NCI-H748 (cell line): ENCODE results near the gene COL20A1.

Source experiments
- DNase-seq: peaks from one replicate; lab custom pipeline; 2025; ENCODE audit not compliant: unreplicated experiment; lab: John Stamatoyannopoulos, UW

Gene COL20A1

DNA sequence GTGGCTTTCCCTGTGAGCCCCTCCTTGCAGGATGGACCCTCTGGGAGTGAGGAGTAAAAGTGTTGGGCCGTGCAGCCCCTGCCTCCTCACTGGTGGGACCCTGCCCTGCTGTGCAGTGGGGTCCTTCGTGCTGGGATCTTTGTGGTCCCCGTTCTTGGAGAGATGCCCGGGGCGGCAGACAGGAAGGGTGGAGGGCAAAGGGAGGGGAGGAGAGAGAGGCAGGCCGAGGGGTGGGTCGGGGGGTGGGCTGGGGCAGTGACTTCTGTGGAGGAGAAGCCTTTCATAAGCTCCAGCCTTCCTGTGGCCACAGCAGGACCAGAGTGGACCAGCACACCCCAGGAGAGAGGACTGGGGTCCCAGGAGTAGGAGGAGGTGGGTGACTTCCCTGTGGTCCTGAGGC is at the start of gene COL20A1:
TSS of gene COL20A1 (plus strand) at position 283 of the 400 bp plus-strand sequence. CDS start 1,922 bp downstream, outside the sequence.
- DNase-seq = no peak

DNA sequence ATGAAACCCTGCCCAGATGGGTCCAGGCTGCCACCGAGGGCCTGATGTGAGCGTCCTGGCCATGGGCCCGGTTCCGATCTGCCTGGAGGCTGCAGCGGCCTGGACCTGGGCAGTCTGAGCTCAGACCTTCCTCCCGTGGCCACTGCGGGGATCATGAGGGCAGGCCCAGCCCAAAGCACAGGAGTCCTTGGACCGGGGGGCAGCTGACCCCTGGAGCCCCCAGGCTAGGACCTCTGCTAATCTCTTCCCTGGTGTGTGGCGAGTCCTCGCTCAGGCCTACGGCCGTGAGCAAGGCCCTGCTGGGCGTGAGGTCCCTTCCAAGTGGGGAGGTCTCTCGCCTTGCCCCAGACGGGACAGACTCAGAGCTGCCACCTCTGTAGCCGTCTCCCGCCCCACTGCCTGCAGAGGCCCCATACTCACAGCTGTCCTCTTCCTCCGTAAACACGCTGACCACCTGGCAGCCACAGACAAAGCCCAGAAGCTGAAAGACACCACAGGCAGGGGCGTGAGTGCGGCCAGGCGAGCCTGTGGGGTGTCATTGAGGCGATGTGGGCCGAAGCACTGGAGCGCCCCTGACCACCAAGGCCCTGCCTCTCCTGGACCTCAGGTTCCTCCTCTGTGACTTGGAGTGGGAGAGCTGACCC is 49.3 kb upstream of the COL20A1 start:
- DNase-seq = no peak

DNA sequence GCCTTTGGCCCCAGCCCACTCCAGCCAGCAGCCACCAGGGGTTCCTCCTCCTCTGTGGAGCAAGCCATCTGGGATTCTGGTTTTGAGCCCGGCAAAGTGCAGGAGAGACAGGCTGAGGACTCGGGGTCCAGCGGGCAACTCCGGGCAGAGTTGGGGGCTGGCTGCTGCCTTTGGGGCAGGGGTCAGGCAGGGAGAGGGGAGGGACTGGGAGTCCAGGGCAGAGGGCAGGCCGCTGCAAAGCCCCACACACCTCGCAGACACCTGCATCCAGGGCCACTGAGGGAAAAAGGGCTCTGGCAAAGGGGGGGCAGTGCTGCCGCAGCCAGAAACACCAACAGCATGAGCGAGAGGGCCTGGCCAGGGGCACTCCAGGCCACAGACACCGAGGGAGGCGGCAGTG is 48.5 kb upstream of the COL20A1 start:
- DNase-seq = no peak

DNA sequence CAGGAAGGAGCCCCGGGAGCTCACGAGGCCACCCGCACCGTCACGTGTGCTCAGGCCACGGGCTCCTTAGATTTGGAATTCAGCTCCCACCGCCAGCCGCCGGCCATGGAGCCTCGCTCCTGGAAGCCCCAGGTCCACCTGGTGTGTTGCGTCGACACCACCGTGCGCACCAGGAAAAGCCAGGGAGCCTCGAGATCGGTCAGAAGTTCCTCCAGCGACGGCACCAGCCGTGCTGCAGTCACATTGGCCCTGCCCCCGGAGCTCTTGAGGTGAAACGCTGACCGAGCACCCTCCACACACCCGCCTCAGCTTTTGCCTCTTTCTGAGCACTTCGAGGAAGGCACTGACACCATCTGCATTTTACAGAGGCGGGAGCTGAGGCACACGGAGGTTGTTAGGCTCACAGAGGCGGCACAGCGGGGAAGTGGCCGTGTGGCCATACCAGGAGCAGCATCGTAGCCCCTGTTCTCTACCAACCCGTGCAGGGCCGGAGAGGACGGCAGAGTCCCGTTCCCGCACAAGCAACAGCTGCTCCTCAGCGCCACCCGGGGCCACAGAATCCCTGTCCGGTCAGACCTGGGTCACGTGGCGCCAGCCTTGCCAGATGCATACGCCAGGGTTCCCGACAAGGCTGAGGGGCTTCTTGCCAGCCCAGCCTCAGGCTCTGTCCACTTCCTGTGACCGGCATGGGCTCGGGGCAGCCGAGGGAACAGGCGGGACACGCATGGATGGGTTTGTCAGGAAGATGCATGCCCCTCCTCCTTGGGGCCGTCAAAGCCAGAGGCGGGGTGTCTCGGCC is 46.3 kb upstream of the COL20A1 start:
- no peak for DNase-seq

GRCh38 chr20:63247671-63248228 is 45.2 kb upstream of the COL20A1 start:
- no peak for DNase-seq

- DNase-seq = no peak
These were observed 44.0 kb upstream of the COL20A1 start for GRCh38 chr20:63248835-63249591.

DNA sequence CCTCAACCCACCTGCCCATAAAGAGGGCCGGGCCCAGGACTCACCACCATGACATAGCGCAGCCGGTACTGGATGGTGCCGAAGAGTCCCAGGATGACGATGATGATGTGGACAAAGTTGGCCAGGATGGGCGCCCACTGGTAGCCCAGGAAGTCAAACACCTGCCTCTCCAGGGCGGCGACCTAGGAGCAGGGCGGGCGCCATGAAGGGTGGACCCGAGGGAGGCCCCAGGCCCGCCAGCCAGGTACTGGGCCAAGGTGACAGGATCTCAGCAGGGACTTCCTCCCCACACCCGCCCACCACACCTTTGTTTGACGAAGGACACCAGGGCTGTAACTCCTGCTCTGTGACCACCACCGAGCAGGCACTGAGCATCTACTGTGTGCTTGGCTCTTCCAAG is 43.1 kb upstream of the COL20A1 start:
- no peak for DNase-seq

- DNase-seq = peak; percentile 16
These were observed 41.6 kb upstream of the COL20A1 start for GRCh38 chr20:63251350-63251749.

- no peak for DNase-seq
These were observed 40.7 kb upstream of the COL20A1 start for GRCh38 chr20:63252284-63252711.

DNA sequence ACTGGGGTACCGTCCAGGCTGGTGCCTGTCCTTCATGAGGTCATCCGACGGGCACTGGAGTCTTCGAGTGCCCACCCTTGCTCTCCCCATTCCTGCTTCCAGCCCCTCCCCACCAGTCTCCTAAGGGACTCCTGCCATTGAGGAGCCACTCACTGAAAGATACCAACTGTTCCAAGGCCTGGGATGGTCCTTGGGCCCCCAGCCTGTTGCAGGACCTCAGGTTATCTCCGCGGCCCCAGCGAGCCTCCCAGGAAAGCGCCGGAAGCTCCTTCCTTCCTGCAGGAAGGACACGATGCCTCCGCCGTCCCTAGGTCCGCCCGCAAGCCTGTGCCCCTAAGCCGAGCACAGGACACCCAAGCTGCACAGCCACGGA is 39.9 kb upstream of the COL20A1 start:
- DNase-seq = no peak

DNA sequence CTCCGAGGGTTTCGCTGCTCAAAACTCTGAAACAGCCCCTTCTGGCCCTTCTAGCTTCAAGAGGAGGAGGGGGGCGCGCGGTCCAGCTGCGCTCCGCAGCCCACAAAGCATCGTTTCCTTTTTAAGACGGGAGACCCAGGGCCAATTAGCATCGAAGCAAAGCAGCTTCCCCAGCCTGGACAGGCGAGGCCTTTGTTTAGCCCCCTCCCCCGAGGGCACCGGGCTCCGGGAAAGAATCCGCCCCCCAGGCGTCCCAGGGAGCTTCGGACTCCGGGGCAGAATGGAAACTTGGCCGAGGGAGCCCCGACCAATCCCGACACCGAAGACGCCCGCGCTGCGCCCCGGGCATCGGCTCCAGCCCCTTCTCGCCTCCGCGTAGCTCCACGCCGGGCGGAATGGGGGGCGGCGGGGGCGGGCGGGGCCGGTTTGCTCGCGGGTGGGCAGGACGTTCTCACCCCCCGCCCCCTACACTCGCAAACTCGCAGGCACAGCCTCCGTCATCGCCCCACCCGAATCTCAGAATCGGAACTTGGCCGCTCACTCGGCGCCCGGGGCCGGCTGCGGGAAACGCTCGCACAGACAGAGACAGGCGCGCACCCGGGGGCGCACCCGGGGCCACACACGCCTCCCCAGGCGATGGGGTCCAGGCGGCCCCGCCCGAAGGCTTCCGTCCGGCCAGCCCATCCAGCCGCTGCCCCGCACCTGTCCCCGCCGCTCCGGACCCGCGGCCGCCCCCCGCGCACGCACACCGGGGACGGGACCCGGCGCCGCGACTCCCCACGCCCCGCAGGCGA is 39.4 kb upstream of the COL20A1 start:
- peak; percentile 8 for DNase-seq

DNA sequence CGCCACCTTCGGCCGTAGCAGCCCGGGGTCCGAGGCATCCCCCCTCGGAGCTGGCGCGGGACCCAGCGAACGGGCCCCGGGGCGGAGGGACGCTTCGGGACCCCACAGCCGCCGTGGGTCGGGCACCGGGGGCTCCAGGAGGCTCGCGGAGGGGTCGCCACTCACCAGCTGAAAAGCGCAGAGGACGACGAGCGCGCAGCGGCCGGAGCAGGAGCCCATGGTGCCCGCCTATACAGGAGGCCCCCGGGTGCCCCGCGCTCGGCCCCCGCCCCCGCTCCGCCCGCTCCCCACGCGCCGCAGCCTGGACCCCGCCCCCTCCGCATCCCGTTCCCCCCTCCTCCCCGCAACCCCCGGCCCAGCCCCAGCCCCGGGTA is 38.8 kb upstream of the COL20A1 start, which contains the start of gene NKAIN4:
TSS of gene NKAIN4 (minus strand) at position 232 of the 374 bp plus-strand sequence. CDS start at position 219, 13 bp downstream.
- DNase-seq = peak; percentile 25

DNA sequence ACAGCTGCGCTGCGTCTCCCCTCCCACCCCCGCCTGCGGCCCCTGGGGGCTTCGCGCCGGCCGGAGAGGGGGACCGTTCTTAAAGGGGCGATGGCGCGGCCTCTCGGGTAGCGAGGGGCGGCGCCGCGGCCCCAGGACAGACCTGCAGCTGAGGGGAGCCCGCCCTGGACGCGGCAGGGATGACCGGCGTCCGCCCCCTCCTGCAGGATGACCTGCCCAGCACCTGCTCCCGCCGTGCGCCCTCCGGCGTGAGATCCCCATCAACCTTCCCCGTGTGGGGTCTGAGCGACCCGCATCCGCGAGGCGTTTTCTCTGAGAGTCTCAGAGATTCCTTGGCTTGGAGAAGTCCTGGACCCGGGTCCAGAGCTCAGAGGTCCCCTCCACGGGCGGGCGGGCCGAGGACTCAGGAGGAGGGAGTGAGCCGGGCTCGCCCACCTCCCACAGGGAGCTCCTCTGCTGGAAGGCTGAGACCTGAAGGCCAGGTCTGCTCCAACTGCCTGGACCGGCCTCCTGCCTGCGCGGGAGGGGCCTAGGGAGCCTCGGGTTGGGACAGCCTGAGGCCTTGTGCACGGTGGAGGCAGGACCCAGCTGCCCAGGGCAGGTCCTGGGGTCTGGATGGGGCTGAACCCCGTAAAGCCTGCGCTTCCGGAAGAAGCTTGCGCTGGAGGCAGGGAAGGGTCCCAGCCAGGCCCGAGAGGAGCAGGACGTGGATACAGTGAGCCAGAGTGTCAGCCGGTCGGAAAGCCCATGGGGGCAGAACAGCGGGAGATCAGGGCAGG is 38.2 kb upstream of the COL20A1 start:
- peak; percentile 36 for DNase-seq

GRCh38 chr20:63255931-63256704 is 36.9 kb upstream of the COL20A1 start:
- DNase-seq = no peak

GRCh38 chr20:63256954-63257353 is 36.0 kb upstream of the COL20A1 start:
- DNase-seq = no peak

DNA sequence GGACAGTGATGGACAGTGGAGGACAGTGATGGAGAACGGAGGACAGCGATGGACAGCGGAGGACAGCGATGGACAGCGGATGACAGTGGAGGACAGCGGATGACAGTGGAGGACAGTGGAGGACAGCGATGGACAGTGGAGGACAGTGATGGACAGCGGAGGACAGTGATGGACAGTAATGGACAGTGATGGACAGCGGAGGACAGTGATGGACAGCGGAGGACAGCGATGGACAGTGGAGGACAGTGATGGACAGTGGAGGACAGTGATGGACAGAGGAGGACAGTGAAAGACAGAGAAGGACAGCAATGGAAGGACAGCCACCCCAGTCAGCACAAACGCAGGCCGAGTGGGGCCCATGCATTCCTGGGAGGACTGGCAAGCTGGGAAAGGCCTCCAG is 35.4 kb upstream of the COL20A1 start:
- no peak for DNase-seq

DNA sequence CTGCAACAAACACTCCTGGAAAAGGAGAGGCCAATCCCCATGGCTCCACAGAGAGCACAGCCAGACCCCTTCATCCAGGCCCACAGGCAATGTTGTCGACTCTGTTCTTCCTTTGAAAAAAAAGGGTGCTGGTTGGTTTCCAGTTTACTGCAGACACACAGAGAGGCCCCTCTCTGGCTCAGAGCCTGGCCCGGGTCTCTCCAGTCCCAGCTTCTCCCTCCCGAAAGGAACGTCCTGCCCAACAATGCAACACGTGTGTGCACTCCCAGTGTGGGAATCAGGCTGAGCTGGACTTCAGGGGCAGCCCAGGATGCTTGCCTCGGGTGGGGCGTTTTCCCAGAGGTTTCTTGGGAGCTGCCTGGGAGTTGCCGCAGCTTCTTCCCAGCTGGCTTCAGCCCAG is 34.2 kb upstream of the COL20A1 start:
- DNase-seq = no peak

DNA sequence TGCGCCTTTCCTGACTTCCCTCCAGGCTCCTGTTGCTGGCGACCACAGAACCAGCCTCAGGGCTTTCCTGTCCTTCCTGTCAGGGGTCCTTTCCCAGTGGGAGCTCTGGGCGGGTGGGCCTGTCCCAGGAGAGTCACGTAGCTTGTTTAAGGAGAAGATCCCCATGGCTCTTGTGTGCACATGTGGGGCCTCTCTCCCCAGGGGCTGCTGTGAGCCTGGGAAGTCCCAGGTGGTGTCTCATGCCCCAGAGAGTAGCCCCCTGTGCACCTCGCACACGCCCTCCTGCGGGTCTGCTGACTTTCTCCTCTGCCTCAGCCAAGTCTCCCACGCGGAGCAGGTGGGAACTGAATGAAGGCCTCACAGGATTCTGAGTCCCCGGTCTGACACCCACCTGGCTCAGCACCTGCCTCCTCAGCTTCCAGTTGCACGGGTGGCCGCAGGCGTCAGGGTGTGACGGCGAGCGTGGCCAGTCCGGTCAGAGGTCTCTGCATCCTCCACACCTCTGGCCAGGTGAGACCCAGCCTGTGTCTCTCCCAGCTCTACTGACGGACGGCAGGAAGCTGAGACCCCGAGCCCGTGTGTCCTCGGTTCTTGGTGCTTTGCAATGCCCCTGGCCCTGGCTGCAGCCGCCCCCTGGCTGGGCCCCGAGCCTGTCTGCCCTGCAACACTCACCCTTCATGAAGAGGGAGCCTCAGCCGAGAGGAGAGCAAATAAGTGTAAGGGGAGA is 33.1 kb upstream of the COL20A1 start:
- DNase-seq = no peak
